ENCODE measurements around the gene GPRIN2. TPM values are rescaled to one million over a fixed set of nuclear protein-coding genes. Genes with fewer than 3 reads are reported as not detected.
"Not testable (repeated sequence)": the region's sequence is repeated elsewhere in the genome, so short reads cannot be mapped to it uniquely, and the experiment has no call there.

The GPRIN2 gene
- total RNA-seq, 1 donor from 2014 or later: not detected

GRCh38 chr10:46541017-46541661 lies 15.3 kb downstream of the GPRIN2 start:
- DNase-seq (ENCODE audit: missing footprints): peak; percentile 80
- no peak for ATAC-seq
- intact Hi-C loops (cut with DNase I): no loop called here

GRCh38 chr10:46540412-46541016 lies 15.9 kb downstream of the GPRIN2 start:
- intact Hi-C loops (cut with DNase I): no loop called here
- ATAC-seq (no peak), DNase-seq (ENCODE audit: missing footprints) (peak; percentile 41)

GRCh38 chr10:46539596-46540411 lies 16.7 kb downstream of the GPRIN2 start:
- DNase-seq (ENCODE audit: missing footprints) (no peak), ATAC-seq (no peak)
- intact Hi-C loops (cut with DNase I): no loop called here

DNA sequence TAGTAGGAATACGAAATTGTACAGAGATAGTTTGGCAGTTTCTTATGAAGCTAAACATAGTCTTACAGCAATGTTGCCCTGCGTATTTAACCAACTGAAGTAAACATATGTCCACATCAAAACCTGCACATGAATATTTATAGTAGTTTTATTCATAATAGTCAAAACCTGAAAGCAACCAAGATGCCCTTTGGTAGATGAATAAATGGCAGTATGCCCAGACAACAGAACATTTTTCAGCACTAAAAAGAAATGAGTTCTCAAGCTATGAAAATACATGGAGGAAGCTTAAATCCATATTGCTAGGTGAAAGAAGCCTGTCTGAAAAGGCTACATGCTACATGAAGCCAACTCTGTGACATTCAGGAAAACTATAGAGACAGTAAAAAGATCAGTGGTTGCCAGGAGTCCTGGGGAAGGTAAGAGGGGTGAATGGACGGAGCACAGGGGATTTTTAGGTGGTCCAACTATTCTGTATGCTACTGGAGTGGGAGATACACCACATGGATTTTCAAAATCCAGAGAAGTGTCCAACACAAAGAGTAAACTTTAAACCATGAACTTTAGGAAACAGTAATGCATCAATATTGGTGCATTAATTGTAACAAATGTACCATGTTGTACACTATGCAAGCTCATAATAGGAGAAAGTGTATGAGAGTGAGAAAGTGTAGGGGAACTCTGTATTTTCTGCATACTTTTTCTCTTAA lies 17.6 kb downstream of the GPRIN2 start:
- intact Hi-C loops (cut with DNase I): no loop called here
- ATAC-seq (no peak), DNase-seq (ENCODE audit: missing footprints) (no peak)

DNA sequence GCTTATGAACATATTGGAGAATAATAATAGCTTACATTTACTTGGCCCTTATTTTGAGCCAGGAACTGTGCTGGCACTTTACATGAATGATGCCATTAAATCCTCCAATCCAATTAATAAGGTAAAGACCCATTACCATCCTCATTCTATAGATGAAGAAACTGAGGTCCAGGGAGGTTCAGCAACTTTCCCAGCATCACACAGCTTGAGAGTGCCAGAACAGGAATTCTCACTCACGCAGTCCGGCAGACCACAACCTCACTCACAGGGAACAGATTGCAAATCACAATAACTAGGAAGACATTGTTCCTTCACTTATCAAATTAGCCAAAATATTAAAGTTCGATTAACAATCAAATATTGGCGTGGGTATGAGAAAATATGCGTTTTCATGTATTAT lies 18.3 kb downstream of the GPRIN2 start:
- ATAC-seq: no peak
- intact Hi-C loops (cut with DNase I): no loop called here
- DNase-seq (ENCODE audit: missing footprints): peak; percentile 48

- no peak for ATAC-seq
- intact Hi-C loops (cut with DNase I): no loop called here
- peak; percentile 26 for DNase-seq (ENCODE audit: missing footprints)
Measured at GRCh38 chr10:46537309-46537708, 19.1 kb downstream of the GPRIN2 start.

DNA sequence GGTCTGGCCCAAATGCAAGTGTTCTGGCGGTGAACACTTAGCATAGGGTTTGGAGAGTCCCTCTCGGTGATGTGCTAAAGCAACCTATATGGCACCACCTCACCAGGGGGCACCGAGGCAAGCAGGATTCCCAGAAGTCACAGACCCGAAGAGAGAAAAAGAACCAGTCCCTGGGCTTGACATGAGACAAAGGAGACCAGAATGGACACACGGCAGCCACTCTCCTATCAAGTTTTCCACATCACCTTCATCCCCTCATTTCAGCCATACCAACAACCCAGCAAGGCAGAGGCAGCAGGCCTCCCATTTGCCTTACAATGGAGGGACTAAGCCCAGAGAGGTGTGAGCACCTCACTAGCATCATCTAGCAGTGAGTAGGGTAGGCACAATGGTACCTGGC lies 19.7 kb downstream of the GPRIN2 start:
- DNase-seq (ENCODE audit: missing footprints) (peak; percentile 49), ATAC-seq (no peak)
- intact Hi-C loops (cut with DNase I): no loop called here

DNA sequence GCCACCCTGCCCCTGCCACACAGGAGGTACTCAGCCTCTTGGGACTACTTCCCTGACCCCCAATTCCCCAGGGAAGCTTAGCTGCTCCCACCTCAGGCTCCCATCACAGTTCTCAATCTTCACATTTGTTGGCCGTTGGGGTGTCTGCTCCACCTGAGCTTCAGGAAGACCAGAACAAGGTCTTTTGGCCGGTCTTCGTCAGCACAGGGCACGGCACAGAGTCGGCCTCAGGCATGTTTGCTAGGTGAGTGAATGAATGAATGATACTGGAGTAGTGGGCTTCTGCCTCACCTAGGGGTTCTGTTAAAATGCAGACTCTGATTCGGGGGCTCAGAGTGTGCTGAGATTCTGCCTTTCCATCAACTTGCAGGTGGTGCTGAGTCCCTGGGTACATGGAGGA lies 20.3 kb downstream of the GPRIN2 start:
- DNase-seq (ENCODE audit: missing footprints): peak; percentile 63

DNA sequence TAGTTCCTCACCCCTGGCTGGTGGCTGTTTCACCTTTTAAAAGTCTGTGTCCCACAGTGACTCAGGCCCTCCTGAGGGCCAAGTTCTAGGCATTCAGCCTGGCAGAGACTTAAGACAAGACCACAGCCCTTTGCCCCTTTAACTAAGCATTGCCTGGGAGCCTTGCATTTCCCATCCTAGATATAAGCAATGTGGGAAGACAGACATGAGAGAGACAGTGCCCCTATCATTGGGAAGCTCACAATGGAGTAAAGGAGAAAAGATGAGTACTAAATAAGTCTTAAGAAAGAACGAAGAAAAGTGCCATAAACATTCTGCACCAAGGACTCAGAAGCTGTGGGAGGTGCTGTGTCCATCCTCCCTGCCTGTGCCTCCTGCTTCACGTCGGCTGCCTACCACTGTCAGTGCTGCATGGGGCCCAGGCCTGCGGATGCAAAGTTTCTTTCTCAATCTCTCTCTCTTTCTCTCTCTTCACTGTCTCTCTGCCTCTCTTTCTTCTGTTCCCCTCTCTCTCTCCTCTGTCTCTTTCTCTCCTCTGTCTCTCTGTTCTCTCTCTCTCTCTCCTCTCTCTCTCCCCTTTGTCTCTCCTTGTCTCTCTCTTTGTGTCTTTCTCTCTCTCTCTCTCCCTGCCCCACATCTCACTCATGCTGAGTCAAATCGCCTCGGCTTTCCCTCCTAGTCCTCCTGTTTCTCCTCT lies 21.5 kb downstream of the GPRIN2 start:
- DNase-seq (ENCODE audit: missing footprints) (peak; percentile 33), ATAC-seq (no peak)
- intact Hi-C loops (cut with DNase I): no loop called here

More for the DNA sequence above, 20.3 kb downstream of the GPRIN2 start:
- ATAC-seq: no peak
- intact Hi-C loops (cut with DNase I): no loop called here

DNA sequence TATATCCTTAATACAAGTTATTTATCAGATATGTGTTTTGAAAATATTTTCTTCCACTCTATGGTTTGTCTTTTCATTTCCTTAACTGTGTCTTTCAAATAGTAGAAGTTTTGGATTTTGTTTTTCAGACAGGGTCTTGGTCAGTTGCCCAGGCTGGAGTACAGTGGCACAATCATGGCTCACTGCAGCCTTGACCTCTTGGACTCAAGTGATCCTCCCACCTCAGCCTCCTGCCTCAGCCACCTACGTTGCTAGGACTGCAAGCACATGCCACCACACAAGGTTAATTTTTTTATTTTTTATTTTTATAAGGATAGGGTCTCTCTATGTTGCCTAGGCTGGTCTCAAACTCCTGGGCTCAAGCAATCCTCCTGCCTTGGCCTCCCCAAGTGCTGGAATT lies 24.2 kb downstream of the GPRIN2 start:
- DNase-seq (ENCODE audit: missing footprints): peak; percentile 58
- intact Hi-C loops (cut with DNase I); ATAC-seq: not testable (repeated sequence)

DNA sequence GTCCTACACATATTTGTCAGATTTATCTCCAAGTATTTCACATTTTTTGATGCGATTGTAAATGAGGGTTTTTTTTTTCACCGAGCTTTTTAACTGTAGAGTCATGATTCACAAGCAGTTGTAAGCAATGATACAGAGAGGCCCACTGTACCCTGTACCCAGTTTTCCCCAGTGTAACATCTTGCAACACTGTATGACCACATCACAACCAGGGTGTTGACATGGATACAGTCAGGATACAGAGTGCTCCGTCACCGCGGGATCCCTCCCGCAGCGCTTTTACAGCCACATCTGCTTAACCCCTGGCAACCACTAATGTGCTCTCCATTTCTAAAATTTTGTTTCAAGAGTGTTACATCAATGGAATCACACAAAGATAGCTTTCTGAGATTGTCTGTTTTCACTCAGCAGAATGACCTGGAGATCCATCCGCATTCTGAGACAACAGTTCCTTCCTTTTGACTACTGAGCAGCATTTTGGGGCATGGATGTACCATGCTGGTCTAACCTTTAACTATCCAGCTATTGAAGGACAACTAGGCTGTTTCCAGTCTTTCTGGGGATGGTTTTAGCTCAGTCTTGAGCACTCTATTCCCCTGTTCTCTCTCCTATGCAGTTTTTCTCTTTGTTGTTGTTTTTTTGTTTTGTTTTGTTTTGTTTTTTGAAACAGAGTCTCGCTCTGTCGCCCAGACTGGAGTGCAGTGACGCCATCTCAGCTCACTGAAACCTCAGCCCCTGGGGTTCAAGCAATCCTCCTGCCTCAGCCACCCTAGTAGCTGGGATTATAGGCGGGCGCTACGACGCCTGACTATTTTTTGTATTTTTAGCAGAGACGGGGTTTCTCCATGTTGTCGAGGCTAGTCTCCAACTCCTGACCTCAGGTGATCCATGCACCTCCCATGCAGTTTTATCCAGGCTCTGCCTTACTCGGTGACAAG lies 25.9 kb downstream of the GPRIN2 start:
- DNase-seq (ENCODE audit: missing footprints) (peak; percentile 70), ATAC-seq (peak; percentile 29)
- intact Hi-C loops (cut with DNase I): no loop called here

- ATAC-seq; intact Hi-C loops (cut with DNase I); DNase-seq (ENCODE audit: missing footprints): not testable (repeated sequence)
Measured at GRCh38 chr10:46529742-46530141, 26.7 kb downstream of the GPRIN2 start.

DNA sequence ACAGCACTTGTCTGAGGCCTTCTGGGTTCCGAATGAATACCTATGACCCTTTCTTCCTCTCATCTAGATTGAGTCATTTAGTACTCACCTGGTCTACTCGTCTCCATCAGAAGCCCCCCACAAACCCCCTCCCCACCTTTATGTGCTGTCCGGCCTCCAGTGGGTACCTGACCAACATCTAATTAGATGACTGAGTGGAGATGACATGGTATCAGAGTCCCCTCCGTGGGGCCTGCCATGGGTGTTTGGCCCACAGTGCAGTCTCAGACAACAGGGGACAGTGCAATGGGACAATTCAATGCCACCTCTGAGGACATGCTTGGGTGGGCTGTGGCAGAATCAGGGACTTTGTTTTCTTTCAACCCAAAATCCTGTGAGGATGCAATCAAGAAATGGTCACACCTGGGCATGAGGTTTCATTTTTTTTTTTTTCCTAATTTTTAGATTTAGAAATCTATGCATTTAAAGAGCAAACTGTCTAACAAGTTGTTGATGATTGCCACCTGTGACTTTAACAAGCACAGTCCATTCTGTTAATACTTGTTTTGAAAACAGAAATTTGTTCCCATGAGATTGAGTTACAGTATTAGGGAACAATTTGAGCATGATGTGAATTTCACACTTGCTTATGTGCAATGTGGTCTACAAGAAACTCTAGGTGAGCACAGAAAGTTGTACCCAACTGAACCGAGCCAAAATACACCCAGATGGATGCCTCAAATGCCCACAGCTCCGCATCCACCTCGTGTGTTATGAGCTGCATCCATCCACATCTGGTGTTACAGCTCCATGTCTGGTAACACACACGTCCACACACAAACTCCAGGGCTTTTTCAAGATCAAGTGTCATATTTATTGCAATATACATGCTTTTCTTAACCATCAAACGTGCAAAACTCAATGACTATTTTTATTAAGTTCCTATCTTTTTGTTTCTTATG lies 27.5 kb downstream of the GPRIN2 start:
- ATAC-seq: no peak
- DNase-seq (ENCODE audit: missing footprints): peak; percentile 79
- intact Hi-C loops (cut with DNase I): no loop called here

DNA sequence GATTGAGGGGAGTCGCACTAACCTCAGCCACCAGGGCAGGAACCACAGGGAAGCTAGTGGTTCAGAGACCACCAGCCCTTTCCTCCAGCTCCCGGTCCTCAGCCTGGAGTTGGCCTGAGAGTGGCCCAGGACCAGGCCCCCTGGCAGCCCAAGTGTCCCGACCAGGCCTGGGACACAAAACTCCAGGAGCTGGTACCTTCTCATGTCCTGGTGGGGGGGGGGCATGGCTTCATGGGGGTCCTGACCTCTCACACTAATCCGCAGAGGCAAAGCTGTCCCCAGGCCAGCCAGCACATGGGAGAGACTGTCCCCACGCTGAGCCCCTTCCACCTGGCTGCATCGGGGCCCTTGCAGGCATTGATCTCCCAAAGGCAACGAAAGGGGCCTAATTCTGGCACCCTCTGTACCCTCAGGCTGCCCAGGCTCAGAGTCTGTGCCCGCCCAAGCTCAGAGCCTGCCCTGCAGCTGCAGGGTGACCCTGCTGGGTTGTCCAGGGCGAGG lies 28.2 kb downstream of the GPRIN2 start:
- no peak for ATAC-seq
- DNase-seq (ENCODE audit: missing footprints): peak; percentile 70
- intact Hi-C loops (cut with DNase I): no loop called here

GRCh38 chr10:46527241-46527811 lies 29.1 kb downstream of the GPRIN2 start:
- ATAC-seq: no peak
- peak; percentile 76 for DNase-seq (ENCODE audit: missing footprints)
- intact Hi-C loops (cut with DNase I): no loop called here

DNA sequence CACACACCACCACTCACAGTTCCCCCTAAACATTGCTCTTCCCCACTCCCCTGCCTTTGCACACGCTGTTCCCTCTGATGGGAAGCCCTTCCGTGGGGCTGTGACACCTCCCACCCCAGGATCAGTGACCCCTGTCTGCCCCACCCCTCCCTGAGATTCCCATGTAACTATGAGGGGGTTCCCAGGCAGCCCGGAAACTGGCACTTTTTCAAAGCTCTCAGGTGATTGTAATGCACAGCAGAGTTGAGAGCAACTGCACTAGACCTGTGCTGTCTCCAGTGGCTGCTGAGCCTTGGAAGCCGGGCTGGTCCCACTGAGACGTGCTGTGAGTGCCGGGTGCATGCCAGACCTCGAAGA lies 29.8 kb downstream of the GPRIN2 start:
- intact Hi-C loops (cut with DNase I): no loop called here
- ATAC-seq (no peak), DNase-seq (ENCODE audit: missing footprints) (peak; percentile 68)

Data from Right ventricle myocardium inferior (tissue), 1 donor.